HG03064 (cell line): ENCODE measurements around the gene MAN2B2.
"Not testable (repeated sequence)": the region's sequence is repeated elsewhere in the genome, so short reads cannot be mapped to it uniquely, and the experiment has no call there.

Source experiments
- ATAC-seq: cut with Tn5 transposase; IDR thresholded peaks from one replicate; pipeline ENCODE4 v1.9.1; 2021; ENCODE audit warnings: low read depth; ENCODE audit not compliant: unreplicated experiment

The MAN2B2 gene

GRCh38 chr4:6613676-6614651 is 39.0 kb downstream of the MAN2B2 start:
- ATAC-seq, result no peak

DNA sequence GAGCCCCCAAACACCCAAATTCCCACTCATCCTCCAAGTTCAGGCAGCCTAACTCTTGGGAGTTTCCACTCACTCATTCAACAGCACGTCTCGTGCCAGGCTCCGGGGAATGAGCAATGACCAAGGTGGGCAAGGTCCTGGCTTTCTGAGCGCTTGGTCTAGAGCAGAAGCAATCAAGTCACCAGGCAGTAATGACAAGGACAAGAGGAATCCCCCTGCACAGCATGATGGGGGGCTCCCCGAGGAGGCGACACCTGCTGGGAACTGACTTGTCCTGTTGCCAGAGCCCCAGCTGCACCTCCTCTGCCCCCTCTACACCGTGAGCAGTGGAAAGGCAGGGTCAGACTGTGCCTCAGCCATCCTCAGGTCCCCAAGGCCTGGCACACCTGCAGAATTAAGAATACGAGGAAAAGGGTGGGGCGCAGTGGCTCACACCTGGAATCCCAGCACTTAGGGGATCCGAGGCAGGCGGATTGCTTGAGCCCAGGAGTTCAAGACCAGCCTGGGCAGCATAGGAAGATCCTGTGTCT is 39.8 kb downstream of the MAN2B2 start:
- ATAC-seq, result no peak

DNA sequence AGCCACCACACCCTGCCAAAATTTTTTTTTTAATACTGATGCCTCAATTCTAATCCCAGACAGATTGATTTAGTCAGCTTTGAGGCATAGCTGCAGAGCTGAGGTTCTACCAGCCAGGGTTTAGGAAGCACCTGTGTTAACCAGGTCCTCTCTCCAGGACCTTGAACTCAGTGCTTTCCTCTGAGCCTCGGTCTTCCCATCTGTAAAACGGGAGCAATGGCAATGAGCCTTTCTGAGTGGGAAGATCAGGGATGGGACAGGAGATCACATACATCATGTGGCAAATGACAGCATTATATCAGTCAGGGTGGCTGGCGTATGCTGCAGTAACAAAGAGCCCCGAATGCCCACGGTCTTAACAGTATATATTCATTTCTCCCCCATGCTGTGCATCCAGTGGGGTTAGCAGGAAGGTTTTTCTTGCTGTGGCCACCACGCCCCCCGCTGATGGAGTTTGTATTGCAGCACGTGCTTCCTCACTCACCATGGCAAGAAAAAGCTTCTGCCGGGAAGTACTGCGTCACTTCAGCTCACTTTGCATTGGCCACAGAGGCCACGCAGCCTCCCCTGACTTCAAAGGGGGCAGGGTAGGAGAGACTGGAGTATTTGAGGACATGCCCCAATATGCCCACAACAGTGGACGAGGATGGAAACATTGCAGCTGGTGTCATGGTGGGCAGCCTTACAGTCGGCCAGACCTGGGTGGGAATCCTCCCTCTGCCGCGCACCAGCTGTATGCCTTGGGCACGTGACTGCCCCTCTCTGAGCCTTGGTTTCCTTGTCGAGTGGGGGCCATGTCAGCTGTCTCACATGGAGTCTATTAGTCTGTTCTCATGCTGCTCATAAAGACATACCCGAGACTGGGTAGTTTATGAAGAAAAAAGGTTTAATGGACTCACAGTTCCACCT is 41.4 kb downstream of the MAN2B2 start:
- no peak for ATAC-seq

- no peak for ATAC-seq
Measured at GRCh38 chr4:6617246-6617645, 42.3 kb downstream of the MAN2B2 start.

DNA sequence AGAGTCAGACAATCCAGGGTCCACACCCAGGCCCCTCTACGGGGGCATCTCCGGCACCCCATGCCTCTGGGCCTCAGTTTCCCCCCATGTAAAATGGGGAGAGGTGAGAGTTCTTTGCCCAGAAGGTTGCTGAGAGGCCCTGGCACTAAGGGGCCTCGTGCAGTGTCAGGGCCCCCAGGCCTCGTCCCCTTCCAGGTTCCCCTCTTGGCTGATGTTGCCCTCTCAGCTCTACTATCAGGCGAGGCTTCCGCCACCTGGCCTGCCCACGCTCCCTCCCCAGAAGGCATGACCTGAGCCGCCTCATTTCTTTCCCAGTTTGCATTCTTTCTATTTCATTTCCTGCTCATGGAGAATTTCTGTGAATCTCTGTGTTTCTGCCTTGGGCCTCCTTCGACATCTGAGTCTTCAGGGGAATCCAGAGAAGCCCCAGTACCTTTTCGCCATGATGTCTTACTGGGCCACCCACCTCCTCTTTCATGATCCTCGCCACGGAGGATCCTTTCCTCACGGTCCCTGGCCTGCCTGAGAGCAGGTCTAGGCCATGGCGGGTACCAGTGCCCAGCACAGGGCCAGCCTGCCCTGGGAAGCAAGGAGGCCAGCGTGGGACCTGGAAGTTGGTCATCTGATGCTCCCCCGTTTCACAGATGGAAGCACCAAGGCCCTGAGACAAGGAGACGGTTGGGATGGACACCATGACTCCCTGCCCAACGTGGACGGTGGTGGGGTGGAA is 43.6 kb downstream of the MAN2B2 start:
- no peak for ATAC-seq

GRCh38 chr4:6619116-6619465 is 44.1 kb downstream of the MAN2B2 start:
- ATAC-seq, result no peak

DNA sequence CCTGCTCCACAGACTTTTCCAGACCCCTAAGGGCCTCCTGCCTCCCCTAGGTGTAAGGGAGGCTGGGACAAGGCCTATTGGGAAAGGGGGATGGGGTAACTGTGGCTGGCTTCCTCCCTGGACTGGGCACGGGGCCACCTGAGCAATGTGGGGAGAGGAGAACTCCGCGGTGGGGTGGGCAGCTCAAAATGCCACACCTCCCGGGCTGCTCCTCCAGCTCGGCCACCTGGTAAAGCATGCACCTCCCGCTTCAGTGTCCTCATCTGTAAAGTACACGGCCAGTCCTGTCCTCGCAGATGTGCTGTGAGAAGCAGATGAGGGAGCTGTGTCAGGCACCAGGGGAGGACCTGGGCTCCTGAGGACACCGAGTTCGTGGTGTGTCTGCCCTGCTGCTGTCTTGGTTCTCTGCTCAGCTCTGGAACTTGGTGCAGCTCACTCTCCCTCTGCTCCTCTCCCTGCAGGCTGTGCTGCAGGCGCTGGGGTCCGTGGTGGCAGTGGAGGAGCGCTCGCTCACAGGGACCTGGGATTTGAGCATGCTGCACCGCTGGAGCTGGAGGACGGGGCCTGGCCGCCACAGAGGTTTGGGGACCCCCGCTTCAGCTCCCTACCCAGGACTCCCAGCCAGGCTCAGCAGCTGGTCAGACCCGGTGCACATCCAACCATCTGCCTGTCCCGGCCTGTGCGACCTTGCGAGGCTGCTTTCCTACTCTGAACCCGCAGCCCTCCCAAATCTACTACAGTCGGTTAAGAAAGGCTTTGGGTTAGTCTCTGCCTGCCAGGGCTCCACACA is 44.7 kb downstream of the MAN2B2 start:
- ATAC-seq, result no peak

- ATAC-seq, result no peak
Measured at GRCh38 chr4:6620296-6620695, 45.3 kb downstream of the MAN2B2 start.

DNA sequence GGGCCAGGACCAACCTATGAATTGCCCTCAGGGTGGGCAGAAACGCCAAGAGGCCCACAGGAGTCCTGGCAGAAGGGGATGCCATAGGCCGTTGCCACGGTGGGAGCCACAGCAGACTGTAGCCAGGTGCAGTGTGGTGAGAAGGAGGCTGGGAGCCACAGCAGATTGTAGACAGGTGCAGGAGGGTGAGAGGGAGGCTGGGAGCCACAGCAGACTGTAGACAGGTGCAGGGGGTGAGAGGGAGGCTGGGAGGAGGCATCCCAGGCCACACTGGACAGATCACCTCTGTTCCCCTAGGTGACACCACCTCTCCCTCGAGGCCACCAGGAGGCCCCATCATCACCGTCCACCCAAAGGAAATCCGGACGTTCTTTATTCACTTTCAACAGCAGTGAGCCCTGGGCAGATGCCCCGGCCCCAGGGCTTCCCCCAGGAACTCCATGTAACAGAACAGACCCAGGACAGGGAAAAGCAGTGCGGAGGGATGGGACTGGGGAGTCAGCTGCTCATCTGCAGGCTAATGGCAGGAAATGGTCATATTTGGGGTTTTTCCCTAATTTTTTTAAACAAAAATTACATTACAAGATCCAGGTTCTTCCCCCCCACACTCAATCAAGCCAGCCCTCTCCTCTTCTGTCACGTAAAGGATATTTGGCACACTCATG is 46.0 kb downstream of the MAN2B2 start:
- ATAC-seq, result no peak

DNA sequence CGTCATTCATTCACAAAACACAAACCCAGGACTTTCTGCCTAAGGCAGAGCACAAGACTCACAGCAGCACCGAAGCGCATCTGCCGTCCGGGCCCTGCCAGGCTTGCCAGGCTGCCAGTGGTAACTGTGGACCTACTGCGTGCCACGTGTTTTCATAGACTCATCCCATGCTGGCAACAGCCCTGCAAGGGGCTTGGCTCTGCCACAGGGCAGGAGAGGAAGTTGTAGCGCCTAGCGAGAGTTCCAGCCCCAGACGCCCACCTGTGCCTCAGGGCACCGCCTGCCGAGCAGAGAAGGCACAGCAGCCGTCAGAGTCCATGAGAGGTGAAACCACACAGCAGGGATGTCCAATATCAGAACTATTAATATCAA is 46.6 kb downstream of the MAN2B2 start:
- ATAC-seq, result no peak

GRCh38 chr4:6622744-6623143 is 47.8 kb downstream of the MAN2B2 start:
- no peak for ATAC-seq

DNA sequence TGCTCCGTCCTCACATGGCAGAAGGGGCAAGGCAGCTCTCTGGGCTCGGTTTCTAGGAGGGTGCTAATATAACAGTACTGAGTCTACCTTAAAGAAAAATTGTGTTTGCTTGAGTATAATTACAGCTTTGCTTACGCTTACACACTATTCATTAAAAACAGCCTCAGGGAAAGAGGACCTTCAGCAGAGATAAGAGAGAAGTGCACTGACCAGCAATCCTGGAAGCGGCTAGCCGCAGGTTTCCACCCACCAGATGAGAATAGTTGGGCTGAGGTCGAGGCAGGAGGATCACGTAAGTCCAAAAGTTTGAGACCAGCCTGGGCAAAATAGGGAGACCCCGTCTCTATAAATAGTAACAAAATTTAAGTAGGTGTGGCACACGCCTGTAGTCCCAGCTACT is 50.3 kb downstream of the MAN2B2 start:
- no peak for ATAC-seq

DNA sequence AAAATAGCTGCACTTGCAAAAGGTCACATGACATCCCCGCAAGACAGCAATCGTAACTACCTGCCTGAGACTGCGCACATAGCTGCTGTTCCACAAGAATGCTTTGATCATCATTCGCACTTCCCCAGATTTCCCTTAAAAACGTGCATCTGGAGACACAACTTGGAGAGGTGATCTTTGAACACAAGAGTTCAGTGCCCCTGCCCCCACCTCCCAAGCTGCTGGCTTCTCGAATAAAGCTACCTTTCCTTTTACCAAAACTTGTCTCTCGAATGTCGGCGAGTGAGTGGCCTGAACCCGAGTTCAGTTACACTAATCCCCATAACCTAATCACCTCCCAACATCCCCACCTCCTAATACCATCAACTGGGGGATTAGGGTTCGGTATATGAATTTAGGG is 51.1 kb downstream of the MAN2B2 start:
- no peak for ATAC-seq

DNA sequence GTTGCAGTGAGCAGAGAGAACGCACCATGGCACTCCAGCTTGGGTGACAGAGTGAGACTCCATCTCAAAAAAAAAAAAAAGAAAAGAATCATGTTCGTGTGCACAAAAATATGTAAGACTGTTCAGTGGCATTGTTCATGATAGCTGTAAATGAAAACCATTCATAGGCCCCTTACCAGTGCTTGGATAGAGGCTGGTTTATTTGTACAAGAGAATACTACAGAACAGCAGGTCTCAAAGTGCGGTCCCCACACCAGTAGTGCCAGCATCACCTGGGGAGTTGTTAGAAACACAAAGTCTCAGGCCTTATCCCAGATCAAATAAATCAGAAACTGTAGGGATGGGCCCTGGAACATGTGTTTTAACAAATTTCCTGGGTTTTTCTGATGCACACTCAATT is 52.8 kb downstream of the MAN2B2 start:
- ATAC-seq, result no peak

DNA sequence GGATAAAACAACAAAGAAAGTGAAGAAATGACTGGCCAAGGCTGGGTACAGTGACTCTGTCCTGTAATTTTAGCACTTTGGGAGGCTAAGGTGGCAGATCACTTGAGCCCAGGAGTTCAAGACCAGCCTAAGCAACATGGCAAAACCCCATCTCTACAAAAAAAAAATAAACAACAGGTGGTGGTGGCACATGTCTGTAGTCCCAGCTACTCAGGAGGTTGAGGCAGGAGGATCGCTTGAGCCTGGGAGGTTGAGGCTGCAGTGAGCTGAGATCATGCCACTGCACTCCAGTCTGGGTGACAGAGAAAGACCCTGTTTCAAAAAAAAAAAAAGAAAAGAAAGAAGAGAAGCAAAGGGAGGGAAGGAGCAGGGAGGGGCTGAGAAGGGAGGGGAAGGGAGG is 53.5 kb downstream of the MAN2B2 start:
- not testable (repeated sequence) for ATAC-seq

- ATAC-seq, result no peak
Measured at GRCh38 chr4:6632125-6632524, 57.1 kb downstream of the MAN2B2 start.

- ATAC-seq, result no peak
Measured at GRCh38 chr4:6633091-6633906, 58.3 kb downstream of the MAN2B2 start.

GRCh38 chr4:6634746-6635145 is 59.8 kb downstream of the MAN2B2 start:
- no peak for ATAC-seq
